Right ventricle myocardium superior (tissue), 1 donor: ENCODE measurements around the gene NLRP6. TPM values are rescaled to one million over a fixed set of nuclear protein-coding genes. Genes with fewer than 3 reads are reported as not detected.
"Not testable (repeated sequence)": the region's sequence is repeated elsewhere in the genome, so short reads cannot be mapped to it uniquely, and the experiment has no call there.

Experiments
- ATAC-seq: fragments of 200-7000 bp; cut with Tn5 transposase; one replicate; pipeline ENCODE4 v1.9.1; 2020; ENCODE audit warnings: mild to moderate bottlenecking; ENCODE audit not compliant: poor library complexity
- DNase-seq: peaks from one replicate; pipeline ENCODE4 v3.0.0-alpha.2; 2020
- intact Hi-C: fragments of 100-400 bp; cut with DNase I; formaldehyde crosslinking; loops from one replicate; pipeline ENCODE4 v1.11.2; 2022
- total RNA-seq: library from RNA; stranded (reverse); fragmentation: NEBNext Ultra II Directional; extraction: Animal tissue kit (Norgen Biotek cat#: 25700); gene quantifications from one replicate; pipeline ENCODE4 v1.2.1, GENCODE V29; 2021
- donor health status: DM: no; HTN: yes; CAD: no; lungs with severe emphysema.

The NLRP6 gene
- total RNA-seq, 1 donor from 2014 or later, result 0.11 TPM

GRCh38 chr11:313787-314553 lies 35.8 kb downstream of the NLRP6 start, which contains the start of gene IFITM1:
IFITM1 (plus strand) TSS chr11:314040; CDS start chr11:314171, 131 bp downstream.
- ATAC-seq (peak; percentile 20), DNase-seq (peak; percentile 54)
- intact Hi-C loops, result no loop called here

GRCh38 chr11:314554-314875 lies 36.3 kb downstream of the NLRP6 start:
- intact Hi-C loops, ATAC-seq, DNase-seq: not testable (repeated sequence)

GRCh38 chr11:315051-315481 lies 36.9 kb downstream of the NLRP6 start:
- ATAC-seq, result no peak
- intact Hi-C loops, result no loop called here
- DNase-seq, result peak; percentile 22

- no peak for ATAC-seq
- peak; percentile 40 for DNase-seq
- intact Hi-C loops, result no loop called here
Observed at GRCh38 chr11:315516-315994, 37.3 kb downstream of the NLRP6 start.

- intact Hi-C loops, result no loop called here
- DNase-seq, result peak; percentile 54
- no peak for ATAC-seq
Observed at GRCh38 chr11:316031-316701, 38.0 kb downstream of the NLRP6 start.

GRCh38 chr11:316891-317301 lies 38.7 kb downstream of the NLRP6 start:
- intact Hi-C loops, result no loop called here
- ATAC-seq, result no peak

GRCh38 chr11:317668-318404 lies 39.6 kb downstream of the NLRP6 start:
- intact Hi-C loops, ATAC-seq: not testable (repeated sequence)
- DNase-seq, result peak; percentile 37

More at GRCh38 chr11:316891-317301, 38.7 kb downstream of the NLRP6 start:
- DNase-seq, result peak; percentile 32

GRCh38 chr11:318405-319120 lies 40.4 kb downstream of the NLRP6 start:
- intact Hi-C loops, DNase-seq: not testable (repeated sequence)
- ATAC-seq, result peak; percentile 73

- ATAC-seq, result peak; percentile 34
- intact Hi-C loops, DNase-seq: not testable (repeated sequence)
Observed at GRCh38 chr11:319121-319887, 41.1 kb downstream of the NLRP6 start.

GRCh38 chr11:319888-320273 lies 41.7 kb downstream of the NLRP6 start:
- ATAC-seq, result peak; percentile 2
- DNase-seq, intact Hi-C loops: not testable (repeated sequence)

GRCh38 chr11:324156-324555 lies 45.9 kb downstream of the NLRP6 start:
- intact Hi-C loops, result no loop called here
- DNase-seq (no peak), ATAC-seq (no peak)

- intact Hi-C loops, result not testable (repeated sequence)
- DNase-seq (peak; percentile 72), ATAC-seq (peak; percentile 18)
Observed at GRCh38 chr11:324593-325517, 46.6 kb downstream of the NLRP6 start.

GRCh38 chr11:325796-326591 lies 47.8 kb downstream of the NLRP6 start:
- intact Hi-C loops, result no loop called here
- ATAC-seq (no peak), DNase-seq (no peak)

GRCh38 chr11:326592-326841 lies 48.3 kb downstream of the NLRP6 start:
- DNase-seq, result no peak
- intact Hi-C loops, result no loop called here
- no peak for ATAC-seq

- ATAC-seq, result peak; percentile 85
- intact Hi-C loops, result no loop called here
Observed at GRCh38 chr11:326842-327580, 48.8 kb downstream of the NLRP6 start.

GRCh38 chr11:327581-327923 lies 49.3 kb downstream of the NLRP6 start:
- ATAC-seq (no peak), DNase-seq (no peak)
- intact Hi-C loops, result no loop called here

More at GRCh38 chr11:326842-327580, 48.8 kb downstream of the NLRP6 start:
- DNase-seq, result peak; percentile 94
